ENCODE measurements around the gene SHISAL1. TPM values are rescaled to one million over a fixed set of nuclear protein-coding genes. Genes with fewer than 3 reads are reported as not detected.

SHISAL1 gene
- total RNA-seq, 1 experiment from 2014 or later, result 2.9 TPM

- Histone ChIP-seq H4K20me1 (ENCODE audit: control insufficient read depth, insufficient read depth, insufficient read length) (no peaks in the 10 kb centered on the region), H2BK20ac (ENCODE audit: low read depth, low read length, poor library complexity, severe bottlenecking) (no peak overlapping the region), H3K23me2 (ENCODE audit: insufficient read length, low read depth, low read length, poor library complexity, severe bottlenecking) (no peaks in the 10 kb centered on the region), H2AFZ (ENCODE audit: low read length) (no peak overlapping the region), H3K9me3 (ENCODE audit: control insufficient read depth, low read depth, low read length) (no peaks in the 10 kb centered on the region), H3K23ac (ENCODE audit: insufficient read length, low read depth, low read length) (no peak overlapping the region), H3K27ac (ENCODE audit: insufficient read length, low read depth, low read length) (no peak overlapping the region), H2BK12ac (ENCODE audit: insufficient read length, low read depth, low read length) (no peak overlapping the region), H3T11ph (ENCODE audit: low read length) (no peak overlapping the region), H2BK15ac (ENCODE audit: low read depth, low read length) (no peak overlapping the region), H3K18ac (ENCODE audit: insufficient read length, low read depth, low read length) (no peak overlapping the region), H3K79me2 (ENCODE audit: insufficient read depth, low read length) (no peaks in the 10 kb centered on the region), H4K91ac (ENCODE audit: insufficient read length, low read depth, low read length) (no peak overlapping the region), H3K27me3 (ENCODE audit: insufficient read depth, low read length) (no peaks in the 10 kb centered on the region), H2BK120ac (ENCODE audit: low read depth, low read length, poor library complexity, severe bottlenecking) (no peak overlapping the region), H3K4ac (ENCODE audit: low read depth, low read length) (no peak overlapping the region), H3K56ac (ENCODE audit: insufficient read length, low read depth, low read length) (no peak overlapping the region), H3K9ac (ENCODE audit: extremely low read depth, insufficient read length, low read length) (no peak overlapping the region), H3K4me1 (ENCODE audit: insufficient read depth, low read length) (no peaks in the 10 kb centered on the region), H3K14ac (ENCODE audit: insufficient read depth, low read length) (no peak overlapping the region), H2AK5ac (ENCODE audit: insufficient read length, low read length) (no peak overlapping the region), H4K5ac (ENCODE audit: insufficient read length, low read depth, low read length) (no peak overlapping the region), H3K79me1 (ENCODE audit: insufficient read depth, low read depth, low read length, poor library complexity, severe bottlenecking) (no peaks in the 10 kb centered on the region), H3K4me2 (ENCODE audit: insufficient read depth, insufficient read length, low read length) (no peak overlapping the region), H2BK5ac (ENCODE audit: insufficient read length, low read length) (no peak overlapping the region), H4K8ac (replicated peaks; ENCODE audit: insufficient read length, low read depth, low read length) (no peak overlapping the region)
- Mint-ChIP-seq H3K27me3 (ENCODE audit: low read depth) (peaks cover 10% of the 10 kb centered on the region), H3K9me3 (no peaks in the 10 kb centered on the region), H3K4me1 (peaks cover 4 to 34% of the 10 kb centered on the region in 2 experiments; a peak in 3 of 4 replicates), H3K36me3 (ENCODE audit: insufficient read depth in 1 of 3, low read depth in 3 of 3) (no peaks in the 10 kb centered on the region), H3K27ac (no peak overlapping the region), H3K4me3 (no peak overlapping the region)
- no peak for DNase-seq
- TF ChIP-seq CTCF (conservative IDR thresholded peaks at IDR 0.05), result peak; percentile 58
- whole genome bisulfite sequencing (ENCODE audit: extremely low coverage, insufficient read length, low lambda C conversion rate), result no CpG with 5 or more reads among the region's 10 CpGs
These were observed 44.7 kb upstream of the SHISAL1 start for GRCh38 chr22:44357296-44357965.
